ENCODE data around the gene IGFBP3.

DNA sequence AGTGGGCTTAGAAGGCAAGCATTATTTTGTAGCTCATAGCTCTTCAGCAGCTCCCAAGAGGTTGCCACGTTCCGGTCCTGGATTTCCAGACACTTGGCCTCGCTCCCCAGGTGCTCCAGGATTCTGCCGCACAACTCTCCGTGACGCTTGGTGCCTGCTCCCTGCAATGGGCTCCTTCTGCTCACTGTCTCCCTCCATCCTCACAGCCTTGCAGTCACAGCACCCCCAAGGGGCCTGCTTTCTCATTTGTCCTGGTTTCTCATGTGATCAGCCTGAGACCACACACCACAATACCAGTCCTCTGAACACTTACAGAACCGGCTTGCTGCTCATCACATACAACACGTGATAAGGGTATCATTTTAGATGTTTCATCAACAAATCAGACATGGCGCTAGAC is 9.8 kb downstream of the IGFBP3 start:
- TF ChIP-seq, protein P1, sequence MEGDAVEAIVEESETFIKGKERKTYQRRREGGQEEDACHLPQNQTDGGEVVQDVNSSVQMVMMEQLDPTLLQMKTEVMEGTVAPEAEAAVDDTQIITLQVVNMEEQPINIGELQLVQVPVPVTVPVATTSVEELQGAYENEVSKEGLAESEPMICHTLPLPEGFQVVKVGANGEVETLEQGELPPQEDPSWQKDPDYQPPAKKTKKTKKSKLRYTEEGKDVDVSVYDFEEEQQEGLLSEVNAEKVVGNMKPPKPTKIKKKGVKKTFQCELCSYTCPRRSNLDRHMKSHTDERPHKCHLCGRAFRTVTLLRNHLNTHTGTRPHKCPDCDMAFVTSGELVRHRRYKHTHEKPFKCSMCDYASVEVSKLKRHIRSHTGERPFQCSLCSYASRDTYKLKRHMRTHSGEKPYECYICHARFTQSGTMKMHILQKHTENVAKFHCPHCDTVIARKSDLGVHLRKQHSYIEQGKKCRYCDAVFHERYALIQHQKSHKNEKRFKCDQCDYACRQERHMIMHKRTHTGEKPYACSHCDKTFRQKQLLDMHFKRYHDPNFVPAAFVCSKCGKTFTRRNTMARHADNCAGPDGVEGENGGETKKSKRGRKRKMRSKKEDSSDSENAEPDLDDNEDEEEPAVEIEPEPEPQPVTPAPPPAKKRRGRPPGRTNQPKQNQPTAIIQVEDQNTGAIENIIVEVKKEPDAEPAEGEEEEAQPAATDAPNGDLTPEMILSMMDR (IDR thresholded peaks at IDR 0.05), result no peak
- no peak for TF ChIP-seq POLR2A (IDR thresholded peaks at IDR 0.05)
- TF ChIP-seq POLR2AphosphoS5 (IDR thresholded peaks at IDR 0.05), result no peak
- no peak for TF ChIP-seq EP300 (IDR thresholded peaks at IDR 0.05)

Data from gastroesophageal sphincter (tissue), 3 donors.